A549 (cell line): Measurements from ENCODE around the gene FSCN2. TPM values are rescaled to one million over a fixed set of nuclear protein-coding genes. Genes with fewer than 3 reads are reported as not detected.

Experiments
- ATAC-seq, 2 experiments: fragments of 200-7000 bp in 1 of 2; fragments of >200 bp in 1 of 2; cut with Nextera tagmentation in 1 of 2; cut with Tn5 transposase in 1 of 2; 3 replicates each; pipeline versions ENCODE4 v1.8.0 to v1.9.1; 2018 to 2020; ENCODE audit warnings: mild to moderate bottlenecking in 1 of 2, moderate library complexity in 1 of 2
- CTCF ChIA-PET: fragments of 300-600 bp; sonication (Branson Sonifier 250); formaldehyde crosslinking; extraction: SDS; loops from one replicate; lab custom pipeline; 2021; ENCODE audit warnings: antibody characterized with exemption, inconsistent platforms; lab: Yijun Ruan, JAX
- POLR2A ChIA-PET: fragments of 350-600 bp; formaldehyde crosslinking; extraction: SDS; loops from one replicate; lab custom pipeline; 2021; ENCODE audit warnings: antibody characterized with exemption, inconsistent platforms; lab: Yijun Ruan, JAX
- DNase-seq, 2 experiments: peaks; one replicate each; pipeline versions ENCODE4 v3.0.0 to v3.0.0-alpha.2; 2011 to 2016; ENCODE audit warnings: low read depth in 1 of 2, low spot score in 1 of 2
- FAIRE-seq: peaks from 2 replicates; lab custom pipeline; 2011; peaks lifted over from hg19 to GRCh38; lab: Jason Lieb, UNC
- H3K27ac ChIP-seq, 2 experiments: fragments of >200 bp; sonication (Bioruptor Twin); formaldehyde crosslinking; 3 replicates each; pipeline ENCODE4 v1.5.1; 2016 to 2017
- H3K4me1 ChIP-seq: fragments of >200 bp; sonication (Bioruptor Twin); formaldehyde crosslinking; 3 replicates; pipeline ENCODE4 v1.6.1; 2016
- H3K4me2 ChIP-seq: fragments of >200 bp; sonication (Bioruptor Twin); formaldehyde crosslinking; 3 replicates; pipeline ENCODE4 v1.6.1; 2016
- H3K4me3 ChIP-seq: fragments of >200 bp; sonication (Bioruptor Twin); formaldehyde crosslinking; 3 replicates; pipeline ENCODE4 v1.5.1; 2016
- H3K9me3 ChIP-seq: fragments of >200 bp; sonication (Bioruptor Twin); formaldehyde crosslinking; 3 replicates; pipeline ENCODE4 v1.6.1; 2016
- ATOH8 ChIP-seq: fragments of 250-450 bp; sonication (Bioruptor Pico); IDR thresholded peaks from 2 replicates; pipeline ENCODE4 v1.5.0; 2020; ENCODE audit warnings: low read depth, mild to moderate bottlenecking, moderate library complexity
- CBX8 ChIP-seq: fragments of 200-600 bp; sonication (generic); IDR thresholded peaks from 2 replicates; pipeline ENCODE4 v1.6.1; 2016
- CHD4 ChIP-seq: fragments of 200-600 bp; sonication (generic); IDR thresholded peaks from 2 replicates; pipeline ENCODE4 v1.6.1; 2016; ENCODE audit warnings: antibody characterized with exemption, mild to moderate bottlenecking, borderline replicate concordance
- E2F6 ChIP-seq: IDR thresholded peaks from 2 replicates; pipeline ENCODE4 v1.6.1; 2012; ENCODE audit warnings: low read depth, borderline replicate concordance
- ESRRA ChIP-seq: fragments of 150-350 bp; IDR thresholded peaks from 2 replicates; pipeline ENCODE4 v1.6.1; 2014; ENCODE audit warnings: mild to moderate bottlenecking, low read length, borderline replicate concordance
- FOSB ChIP-seq: fragments of 250-450 bp; sonication (Bioruptor Pico); IDR thresholded peaks from 2 replicates; pipeline ENCODE4 v1.5.0; 2020; ENCODE audit warnings: mild to moderate bottlenecking, moderate library complexity
- FOXS1 ChIP-seq: fragments of 250-450 bp; sonication (Bioruptor Pico); IDR thresholded peaks from 2 replicates; pipeline ENCODE4 v1.5.0; 2020; ENCODE audit warnings: mild to moderate bottlenecking, moderate library complexity
- GATA3 ChIP-seq: IDR thresholded peaks from 2 replicates; pipeline ENCODE4 v1.6.1; 2012; ENCODE audit warnings: borderline replicate concordance
- HES2 ChIP-seq: fragments of >200 bp; sonication (Bioruptor Twin); formaldehyde crosslinking; IDR thresholded peaks from 2 replicates; pipeline ENCODE4 v1.6.1; 2016
- HMGXB4 ChIP-seq: fragments of 250-450 bp; sonication (Bioruptor Pico); IDR thresholded peaks from 2 replicates; pipeline ENCODE4 v1.5.0; 2021; ENCODE audit warnings: mild to moderate bottlenecking, moderate library complexity, borderline replicate concordance
- HOXB5 ChIP-seq: fragments of 250-450 bp; sonication (Bioruptor Pico); IDR thresholded peaks from 2 replicates; pipeline ENCODE4 v1.5.0; 2020; ENCODE audit warnings: mild to moderate bottlenecking, moderate library complexity
- KDM1A ChIP-seq: fragments of 200-600 bp; sonication (generic); IDR thresholded peaks from 2 replicates; pipeline ENCODE4 v1.6.1; 2016; ENCODE audit warnings: low read depth, mild to moderate bottlenecking
- MAFK ChIP-seq: fragments of 450-650 bp; IDR thresholded peaks from 2 replicates; pipeline ENCODE4 v1.6.1; 2014; ENCODE audit not compliant: partially characterized antibody
- MYC ChIP-seq: IDR thresholded peaks from 2 replicates; pipeline ENCODE4 v1.6.1; 2012; ENCODE audit warnings: mild to moderate bottlenecking, inconsistent platforms, low read length, improper control_type of control experiment, borderline replicate concordance
- NFE2L2 ChIP-seq: fragments of 150-350 bp; conservative IDR thresholded peaks from 2 replicates; pipeline ENCODE4 v1.6.1; 2014; ENCODE audit warnings: low read length
- NPAS2 ChIP-seq: fragments of 250-450 bp; sonication (Bioruptor Pico); IDR thresholded peaks from 2 replicates; pipeline ENCODE4 v1.8.0; 2022; ENCODE audit warnings: mild to moderate bottlenecking, moderate library complexity, borderline replicate concordance
- NR3C1 ChIP-seq: fragments of >200 bp; sonication (Bioruptor Twin); formaldehyde crosslinking; IDR thresholded peaks from 3 replicates; pipeline ENCODE4 v1.6.1; 2017
- PHF8 ChIP-seq: fragments of 200-600 bp; sonication (generic); IDR thresholded peaks from 2 replicates; pipeline ENCODE4 v1.6.1; 2016; ENCODE audit warnings: low read depth, mild to moderate bottlenecking, antibody characterized with exemption, moderate library complexity, borderline replicate concordance
- POLR2A ChIP-seq: IDR thresholded peaks from 2 replicates; pipeline ENCODE4 v1.6.1; 2012; ENCODE audit warnings: mild to moderate bottlenecking, low read length
- RAD21 ChIP-seq, 2 experiments: fragments of >200 bp in 1 of 2; sonication (Bioruptor Twin) in 1 of 2; formaldehyde crosslinking in 1 of 2; IDR thresholded peaks in 1 of 2; conservative IDR thresholded peaks in 1 of 2; 2 replicates in 1 of 2; 3 replicates in 1 of 2; pipeline ENCODE4 v1.6.1; 2012 to 2018; ENCODE audit warnings: inconsistent platforms in 1 of 2
- RARB ChIP-seq: fragments of 250-450 bp; sonication (Bioruptor Pico); IDR thresholded peaks from 2 replicates; pipeline ENCODE4 v1.8.0; 2021; ENCODE audit warnings: mild to moderate bottlenecking, moderate library complexity
- RCOR1 ChIP-seq: fragments of 150-350 bp; IDR thresholded peaks from 2 replicates; pipeline ENCODE4 v1.6.1; 2014; ENCODE audit warnings: antibody characterized with exemption, low read length, low read depth
- REST ChIP-seq: fragments of 200-600 bp; sonication (generic); IDR thresholded peaks from 2 replicates; pipeline ENCODE4 v1.6.1; 2016; ENCODE audit warnings: antibody characterized with exemption, mild to moderate bottlenecking, moderate library complexity
- RFX5 ChIP-seq: fragments of 450-650 bp; IDR thresholded peaks from 2 replicates; pipeline ENCODE4 v1.7.1; 2014; ENCODE audit warnings: antibody characterized with exemption, mild to moderate bottlenecking, moderate library complexity
- RNF2 ChIP-seq: fragments of 200-600 bp; sonication (generic); IDR thresholded peaks from 2 replicates; pipeline ENCODE4 v1.6.1; 2016; ENCODE audit warnings: low read depth, mild to moderate bottlenecking, antibody characterized with exemption, moderate library complexity, borderline replicate concordance
- SMC3 ChIP-seq: fragments of >200 bp; sonication (Bioruptor Twin); formaldehyde crosslinking; IDR thresholded peaks from 3 replicates; pipeline ENCODE4 v1.6.1; 2018; ENCODE audit warnings: inconsistent platforms
- SREBF2 ChIP-seq: fragments of 450-650 bp; IDR thresholded peaks from 2 replicates; pipeline ENCODE4 v1.6.1; 2014; ENCODE audit warnings: mild to moderate bottlenecking, moderate library complexity
- TFCP2L1 ChIP-seq: fragments of 250-450 bp; sonication (Bioruptor Pico); IDR thresholded peaks from 2 replicates; pipeline ENCODE4 v1.5.0; 2021; ENCODE audit warnings: mild to moderate bottlenecking
- TP53 ChIP-seq: fragments of 250-450 bp; sonication (Bioruptor Pico); IDR thresholded peaks from 2 replicates; pipeline ENCODE4 v1.5.0; 2021; ENCODE audit warnings: mild to moderate bottlenecking, moderate library complexity
- ZFP36 ChIP-seq: fragments of 450-650 bp; IDR thresholded peaks from 2 replicates; pipeline ENCODE4 v1.6.1; 2014; ENCODE audit warnings: borderline replicate concordance; ENCODE audit not compliant: partially characterized antibody
- ZNF302 ChIP-seq: fragments of 250-450 bp; sonication (Bioruptor Pico); IDR thresholded peaks from 2 replicates; pipeline ENCODE4 v1.9.0; 2021; ENCODE audit warnings: inconsistent platforms, mild to moderate bottlenecking, moderate library complexity
- WGBS: methylation state at CpG from one replicate; pipeline ENCODE4 v1.1.6; 2017; ENCODE audit errors: missing lambda C conversion rate; 5-methylcytosine and 5-hydroxymethylcytosine counted together
- polyA plus RNA-seq, 4 experiments: library from polyadenylated mRNA; depleted of rRNA in 3 of 4; stranded (reverse); fragments of >200 nt; fragmentation: RNase III in 1 of 4; extraction: RNeasy Plus Mini Kit Qiagen cat#74134 plus additional on column Dnase treatment in 1 of 4; gene quantifications; 2 replicates in 3 of 4; 3 replicates in 1 of 4; pipeline ENCODE4 v1.2.3, GENCODE V29; 2011 to 2017
- TF ChIP-seq, protein P1 (sequence below): IDR thresholded peaks from 2 replicates; pipeline ENCODE4 v1.6.1; 2012

FSCN2 gene
- polyA plus RNA-seq, 2 of the 4 experiments (the other 2 are of a cell fraction), result 0.84 to 1.3 TPM

GRCh38 chr17:81576621-81577277, 48.6 kb downstream of the FSCN2 start:
- H3K9me3 ChIP-seq, result no peaks in the 10 kb centered on the region
- H3K4me2 ChIP-seq, result peak overlapping the region; percentile 81
- ChIA-PET CTCF (interaction anchor here (0.7 to 45.0 kb wide), 8 partner anchors 6 to 106 kb away, joined by 3 to 1604 read pairs (median 6); partner anchors contain the start of gene FAAP100), POLR2A (interaction anchor here (0.7 to 3.0 kb wide), 6 partner anchors 10 to 64 kb away, joined by 3 to 32 read pairs (median 4); partner anchors contain the start of genes ACTG1 and FAAP100)
- peaks cover 76% of the 10 kb centered on the region for H3K4me1 ChIP-seq
- ATAC-seq, result peak; percentile 86 to 91
- peak; percentile 97 for FAIRE-seq
- peak overlapping the region; percentile 93 to 95 for H3K27ac ChIP-seq
- 5% methylated on average over 17 of the region's 17 CpGs for WGBS
- DNase-seq, result peak; percentile 89 to 99
- peak overlapping the region; percentile 21; the same call in 2 of the 3 replicates for H3K4me3 ChIP-seq
- TF ChIP-seq RNF2 (no peak), NR3C1 (no peak), RARB (CRISPR knock-in tag) (no peak), KDM1A (no peak), E2F6 (peak; percentile 94), SREBF2 (no peak), FOSB (no peak), HES2 (no peak), RAD21 (conservative IDR thresholded peaks at IDR 0.05 in 1 of 2, IDR thresholded peaks at IDR 0.05 in 1 of 2) (peak; percentile 43 to 57; a peak in 4 of 5 replicates), CHD4 (no peak), ZNF302 (no peak), NFE2L2 (no peak), FOXS1 (CRISPR knock-in tag) (peak; percentile 93), REST (no peak), TFCP2L1 (CRISPR knock-in tag) (no peak), RCOR1 (no peak), MAFK (peak; percentile 66), PHF8 (no peak), NPAS2 (CRISPR knock-in tag) (no peak), ATOH8 (no peak), RFX5 (no peak), SMC3 (peak; percentile 57), HOXB5 (peak; percentile 90), CBX8 (no peak), MYC (peak; percentile 70; the same call in 1 of the 2 replicates), HMGXB4 (CRISPR knock-in tag) (no peak), TP53 (no peak), ESRRA (no peak), GATA3 (peak; percentile 91), ZFP36 (no peak), POLR2A (no peak)
- TF ChIP-seq, protein P1, sequence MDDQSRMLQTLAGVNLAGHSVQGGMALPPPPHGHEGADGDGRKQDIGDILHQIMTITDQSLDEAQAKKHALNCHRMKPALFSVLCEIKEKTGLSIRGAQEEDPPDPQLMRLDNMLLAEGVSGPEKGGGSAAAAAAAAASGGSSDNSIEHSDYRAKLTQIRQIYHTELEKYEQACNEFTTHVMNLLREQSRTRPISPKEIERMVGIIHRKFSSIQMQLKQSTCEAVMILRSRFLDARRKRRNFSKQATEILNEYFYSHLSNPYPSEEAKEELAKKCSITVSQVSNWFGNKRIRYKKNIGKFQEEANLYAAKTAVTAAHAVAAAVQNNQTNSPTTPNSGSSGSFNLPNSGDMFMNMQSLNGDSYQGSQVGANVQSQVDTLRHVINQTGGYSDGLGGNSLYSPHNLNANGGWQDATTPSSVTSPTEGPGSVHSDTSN, result peak; percentile 71; the same call in 1 of the 2 replicates
